Hindlimb muscle (tissue), 1 donor: ENCODE data around the gene MIER1. TPM values are rescaled to one million over a fixed set of nuclear protein-coding genes. Genes with fewer than 3 reads are reported as not detected.
"Not testable (repeated sequence)": the region's sequence is repeated elsewhere in the genome, so short reads cannot be mapped to it uniquely, and the experiment has no call there.

Experiments used
- DNase-seq: peaks from one replicate; pipeline ENCODE4 v3.0.0-alpha.2; 2013
- polyA plus RNA-seq: library from polyadenylated mRNA; unstranded; fragments of 120-200 nt; gene quantifications from one replicate; pipeline ENCODE4 v1.2.1, GENCODE V29; 2013; ENCODE audit not compliant: insufficient read length

MIER1 gene
- polyA plus RNA-seq = 20.9 TPM

GRCh38 chr1:66924756-66925557 lies at the start of gene MIER1, which contains the start of gene DNAI4:
TSS of gene MIER1 (plus strand) at chr1:66924990. CDS start at chr1:66925029, 39 bp downstream.
TSS of gene DNAI4 (minus strand) at chr1:66924856. CDS start at chr1:66924831, 25 bp downstream.
- peak; percentile 97 for DNase-seq

- DNase-seq = no peak
These were observed 48.1 kb upstream of the MIER1 start for GRCh38 chr1:66876664-66877063.

- DNase-seq = no peak
These were observed 35.8 kb upstream of the MIER1 start for GRCh38 chr1:66889030-66889429.

DNA sequence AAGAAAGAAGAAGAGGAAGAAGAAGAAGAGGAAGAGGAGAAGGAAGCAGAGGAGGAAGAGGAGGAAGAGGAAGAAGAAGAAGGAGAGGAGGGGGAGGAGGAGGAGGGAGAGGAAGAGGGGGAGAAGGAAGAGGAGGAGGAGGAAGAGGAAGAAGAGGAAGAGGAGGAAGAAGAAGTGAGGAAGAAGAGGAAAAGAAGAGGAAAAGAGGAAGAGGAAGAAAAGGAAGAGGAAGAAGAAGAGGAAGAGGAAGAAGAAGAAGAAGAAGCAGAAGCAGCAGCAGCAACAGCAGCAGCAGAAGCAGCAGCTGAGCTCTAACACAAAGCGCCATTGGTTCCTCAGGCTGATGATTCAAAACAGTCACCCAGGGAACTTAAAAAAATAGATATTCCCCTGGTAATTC lies 34.2 kb upstream of the MIER1 start:
- DNase-seq = no peak

DNA sequence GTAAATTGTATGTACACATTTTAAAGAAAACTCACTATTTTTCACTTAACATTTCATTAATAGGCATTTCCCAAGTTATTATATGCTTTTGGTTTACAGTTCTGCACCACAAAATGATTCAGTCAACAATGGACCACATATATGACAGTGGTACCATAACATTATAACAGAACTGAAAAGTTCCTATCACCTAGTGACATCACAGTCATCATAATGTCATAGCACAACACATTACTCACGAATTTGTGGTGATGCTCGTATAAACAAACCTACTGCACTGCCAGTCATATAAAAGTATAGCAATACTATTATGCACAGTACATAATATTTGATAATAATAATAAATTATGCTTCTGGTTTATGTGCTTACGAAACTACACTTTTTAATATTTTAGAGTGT lies 31.1 kb upstream of the MIER1 start:
- DNase-seq = no peak

GRCh38 chr1:66915203-66915602 lies 9.6 kb upstream of the MIER1 start:
- DNase-seq = not testable (repeated sequence)

DNA sequence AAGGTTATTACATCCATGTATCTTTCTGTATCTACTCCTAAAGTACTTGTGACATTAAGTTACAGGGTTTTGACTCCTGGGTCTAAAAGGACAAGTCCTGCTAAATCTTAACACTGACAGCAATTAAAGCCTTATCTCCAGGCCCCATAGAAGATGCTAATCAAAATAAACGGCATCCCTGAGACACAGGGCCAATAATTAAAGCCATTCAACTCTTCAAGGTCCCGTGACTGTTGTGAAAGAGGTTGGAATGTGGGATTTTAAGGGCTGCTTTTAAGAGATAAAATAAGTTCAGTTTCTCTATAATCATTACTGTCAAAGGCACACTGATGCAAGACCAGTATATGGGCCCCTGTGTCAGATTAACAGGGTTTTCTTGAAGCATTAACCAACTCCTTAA lies 8.5 kb upstream of the MIER1 start:
- no peak for DNase-seq

DNA sequence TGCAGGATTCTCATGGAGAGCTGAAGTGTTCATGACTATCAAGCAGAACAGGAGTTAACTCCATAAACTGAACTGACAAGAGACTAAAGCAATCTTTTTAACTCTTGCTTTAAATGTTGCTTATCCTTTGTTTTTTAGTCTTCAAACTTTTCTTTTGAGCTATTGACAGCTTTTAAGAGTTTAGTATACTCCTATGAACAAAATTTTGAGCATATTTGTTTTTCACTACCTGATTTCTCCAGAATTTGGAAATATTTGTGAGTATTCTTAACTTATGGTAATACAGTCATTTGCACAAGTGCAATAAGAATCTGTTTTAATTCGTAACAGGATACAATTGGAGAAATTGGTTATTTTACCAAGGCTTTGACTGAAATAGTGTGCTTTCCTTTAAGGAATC lies 7.3 kb upstream of the MIER1 start:
- DNase-seq = no peak

DNA sequence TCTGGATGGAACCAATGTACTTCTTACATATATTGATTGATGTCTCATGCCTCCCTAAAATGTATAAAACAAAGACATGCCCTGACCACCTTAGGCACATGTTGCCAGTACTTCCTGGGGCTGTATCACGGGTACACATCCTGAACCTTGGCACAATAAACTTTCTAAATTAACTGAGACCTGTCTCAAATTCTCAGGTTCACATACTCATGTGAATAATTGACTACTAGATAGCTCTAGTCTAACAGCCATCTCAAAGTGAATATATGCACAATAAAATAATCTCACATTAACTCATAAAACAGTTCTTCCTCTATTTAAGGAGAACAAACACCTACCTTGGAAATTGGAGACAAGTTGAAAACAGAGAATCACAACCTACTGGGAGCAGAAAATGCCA lies 5.7 kb upstream of the MIER1 start:
- no peak for DNase-seq

DNA sequence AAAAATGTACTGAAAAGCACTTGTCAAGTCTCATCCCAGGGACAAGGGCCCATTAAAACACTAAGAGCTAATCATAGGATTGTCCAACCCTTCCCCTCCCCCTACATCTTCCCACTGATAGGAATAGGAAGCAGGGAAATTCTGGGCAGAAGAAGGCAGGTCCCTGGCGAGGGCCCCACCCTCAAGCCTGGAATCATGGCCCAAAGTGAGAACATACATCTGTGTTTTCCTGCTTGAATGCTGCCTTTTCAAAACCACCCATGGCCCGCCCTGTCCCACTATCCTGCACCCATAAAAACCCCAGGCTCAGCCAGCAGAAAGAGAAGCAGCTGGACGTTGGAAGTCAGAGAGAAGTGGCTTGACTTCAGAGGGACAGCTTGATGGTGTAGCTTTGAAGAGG lies 5.0 kb upstream of the MIER1 start:
- no peak for DNase-seq

DNA sequence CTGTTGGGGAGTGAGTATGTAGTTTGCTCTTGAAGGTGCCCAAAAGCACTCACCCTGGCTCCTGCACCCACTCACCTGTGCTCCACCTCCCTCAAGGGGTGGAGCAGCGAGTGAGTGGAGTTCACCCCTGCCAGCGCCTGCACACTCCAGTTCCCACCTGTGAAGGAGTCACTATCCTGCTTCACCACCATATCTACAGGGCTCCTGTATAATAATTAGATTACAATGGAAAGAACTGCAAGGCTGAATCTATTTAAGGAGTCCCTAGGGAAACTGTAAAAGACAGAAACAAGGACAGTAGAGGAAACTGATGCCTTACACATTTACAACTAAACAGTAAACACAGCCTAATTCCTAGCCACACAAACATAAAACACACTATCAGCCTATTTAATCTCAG lies 4.2 kb upstream of the MIER1 start:
- DNase-seq = no peak

DNA sequence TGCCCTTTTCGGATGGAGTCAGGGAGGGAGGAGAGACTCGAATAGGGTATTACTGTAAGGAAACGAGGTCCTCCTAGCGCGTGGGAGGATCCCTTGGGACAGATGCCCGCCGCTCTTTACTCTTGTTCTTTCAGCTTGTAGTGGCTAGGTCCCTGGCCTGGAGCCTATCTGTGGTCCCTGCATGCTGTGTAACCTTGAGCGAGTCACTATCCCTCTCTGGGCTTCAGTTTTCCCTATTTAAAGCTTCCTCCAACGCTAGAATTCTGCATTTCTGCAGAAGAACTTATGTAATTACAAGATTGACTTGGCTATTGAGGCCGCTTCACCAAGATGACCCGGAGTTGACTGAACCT lies 744 bp downstream of the MIER1 start:
- no peak for DNase-seq

- DNase-seq = no peak
These were observed 1.2 kb downstream of the MIER1 start for GRCh38 chr1:66925944-66926343.

DNA sequence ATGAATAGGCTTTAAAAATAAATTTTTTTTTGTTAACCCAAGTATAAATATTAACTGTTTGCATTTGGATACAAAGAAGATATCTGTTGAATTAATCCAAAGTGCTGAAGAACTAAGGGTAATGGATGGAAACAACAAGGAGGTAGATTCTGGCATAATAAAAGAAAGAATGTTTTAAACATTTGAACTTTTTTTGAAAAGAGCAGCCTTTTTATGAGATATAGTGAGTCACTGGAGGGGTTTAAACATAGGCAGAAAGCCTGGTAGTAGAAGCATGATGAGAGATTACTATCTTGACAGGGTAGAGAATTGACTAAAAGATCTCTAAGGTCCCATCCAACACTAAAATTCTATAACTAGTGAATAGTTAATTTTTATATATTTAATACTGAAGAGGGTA lies 2.7 kb downstream of the MIER1 start:
- no peak for DNase-seq

DNA sequence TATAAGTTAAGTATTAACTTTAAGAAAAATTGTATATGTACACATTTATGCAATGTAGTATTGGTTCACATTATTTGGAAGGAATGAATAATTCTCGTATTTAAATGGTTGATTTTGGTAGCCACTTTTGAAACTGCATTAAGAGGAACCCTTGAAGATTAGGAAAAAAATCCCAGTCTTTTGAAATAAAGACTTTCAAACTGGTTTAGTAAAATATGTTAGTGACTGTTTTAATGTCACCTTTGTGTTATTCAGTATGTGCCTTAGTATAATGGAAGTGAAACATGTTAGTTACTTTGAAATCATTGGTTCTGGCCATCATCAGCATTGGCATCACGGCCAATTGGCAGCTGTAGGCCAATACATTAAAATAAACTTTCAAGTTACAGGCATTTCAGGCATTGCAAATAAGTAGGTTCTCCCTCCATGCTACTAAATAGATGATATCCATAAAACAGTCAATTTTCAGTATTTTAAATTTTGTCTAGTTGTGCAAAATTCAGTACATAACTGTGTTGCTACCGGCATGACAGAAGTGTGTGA lies 4.4 kb downstream of the MIER1 start:
- DNase-seq = no peak

DNA sequence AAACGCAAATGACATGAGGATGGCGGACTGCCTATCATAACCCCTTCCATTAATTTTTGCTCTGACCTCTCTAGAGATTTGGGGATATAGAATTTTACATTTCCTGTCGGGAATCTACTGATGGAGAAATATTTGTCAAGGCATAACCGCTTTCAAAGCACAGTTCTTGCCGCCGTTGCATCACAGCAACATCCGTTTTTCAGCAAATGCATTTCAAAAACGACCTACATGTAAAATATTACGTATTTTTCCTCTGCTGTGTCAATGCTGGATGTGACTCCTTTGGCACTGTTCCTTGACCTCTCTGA lies 4.9 kb downstream of the MIER1 start:
- DNase-seq = no peak

- DNase-seq = peak; percentile 97
These were observed 5.4 kb downstream of the MIER1 start for GRCh38 chr1:66929999-66930822.

GRCh38 chr1:66930823-66931174 lies 6.0 kb downstream of the MIER1 start:
- no peak for DNase-seq

GRCh38 chr1:66931590-66931989 lies 6.8 kb downstream of the MIER1 start:
- DNase-seq = no peak

DNA sequence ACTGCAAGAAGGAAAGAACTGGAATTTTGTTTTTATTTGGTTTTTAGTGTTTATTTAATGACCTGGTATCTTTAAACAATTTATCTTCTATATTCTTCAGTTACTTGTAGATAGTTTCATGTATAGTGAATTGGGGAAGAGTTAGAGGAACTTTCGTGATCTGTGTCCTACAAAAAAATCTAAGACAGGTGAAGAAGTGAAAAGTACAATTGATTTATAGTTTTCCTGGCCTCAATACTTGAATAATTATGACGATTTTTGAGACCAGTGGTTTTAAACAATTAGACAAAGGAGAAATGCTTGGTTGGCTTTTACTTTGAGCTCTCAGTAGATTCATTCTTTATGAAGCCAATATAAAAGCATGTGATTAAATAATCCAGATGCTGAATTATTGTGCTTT lies 7.5 kb downstream of the MIER1 start:
- DNase-seq = no peak

GRCh38 chr1:66933887-66934700 lies 9.3 kb downstream of the MIER1 start:
- no peak for DNase-seq

- DNase-seq = no peak
These were observed 12.9 kb downstream of the MIER1 start for GRCh38 chr1:66937529-66938234.
